Adrenal gland (tissue), 12 donors: ENCODE data around the gene ARHGAP6. TPM values are rescaled to one million over a fixed set of nuclear protein-coding genes. Genes with fewer than 3 reads are reported as not detected.

ENCODE experiments used
- DNase-seq, 7 donors: peaks; one replicate each; pipeline ENCODE4 v3.0.0-alpha.2; 2019 to 2020
- H3K27ac ChIP-seq, 5 donors: fragments of 200-600 bp; sonication (generic) in 4 of 5; 1 replicate in 3 of 5; 2 replicates in 2 of 5; pipeline versions ENCODE4 v1.5.1 to v1.8.0; 2016 to 2020; ENCODE audit warnings: mild to moderate bottlenecking in 1 of 5
- H3K27me3 ChIP-seq: fragments of 200-600 bp; 2 replicates; pipeline ENCODE4 v1.8.0; 2021
- H3K36me3 ChIP-seq, 2 donors: fragments of 200-600 bp; replicated peaks in 1 of 2; 1 replicate in 1 of 2; 2 replicates in 1 of 2; pipeline versions ENCODE4 v1.5.1 to v1.8.0; 2018 to 2022
- H3K4me1 ChIP-seq, 2 donors: fragments of 200-600 bp; replicated peaks in 1 of 2; 1 replicate in 1 of 2; 2 replicates in 1 of 2; pipeline versions ENCODE4 v1.5.1 to v1.8.0; 2018 to 2021
- H3K4me3 ChIP-seq, 4 donors: fragments of 200-600 bp; sonication (generic) in 3 of 4; one replicate each; pipeline ENCODE4 v1.5.1; 2016 to 2018
- H3K9me3 ChIP-seq, 3 donors: fragments of 200-600 bp; sonication (generic) in 1 of 3; replicated peaks in 1 of 3; 1 replicate in 2 of 3; 2 replicates in 1 of 3; pipeline versions ENCODE4 v1.5.1 to v1.8.0; 2016 to 2021
- POLR2A ChIP-seq, 2 donors: fragments of 450-650 bp; IDR thresholded peaks; one replicate each; pipeline ENCODE4 v1.6.1; 2017; ENCODE audit warnings: antibody characterized with exemption in 2 of 2, mild to moderate bottlenecking in 2 of 2, moderate library complexity in 1 of 2
- WGBS, 4 donors: extraction: QIAGEN DNeasy Blood & Tissue Kit in 2 of 4; methylation state at CpG; one replicate each; pipeline versions ENCODE4 v1.1.5 to v1.1.7; 2013 to 2017; 5-methylcytosine and 5-hydroxymethylcytosine counted together
- intact Hi-C, 2 donors: fragments of 100-400 bp; cut with DNase I; formaldehyde crosslinking; loops; one replicate each; pipeline versions ENCODE4 v1.14.1 to v1.15.0; 2022 to 2023
- polyA plus RNA-seq, 3 donors: library from polyadenylated mRNA; stranded (reverse); fragments of 200-250 nt in 2 of 3; fragments of 350-450 nt in 1 of 3; fragmentation: Illumina TruSeq in 1 of 3; extraction: RNeasy Lipid Tissue Mini Kit (QIAGEN cat#74804) in 1 of 3; gene quantifications; one replicate each; pipeline ENCODE4 v1.2.3, GENCODE V29; 2013 to 2014
- total RNA-seq, 9 donors: library from RNA; depleted of rRNA in 4 of 9; stranded (reverse); fragments of >200 nt in 4 of 9; fragments of 120-200 nt in 1 of 9; fragmentation: NEBNext Ultra II Directional in 1 of 9; extraction: Animal tissue kit (Norgen Biotek cat#: 25700) in 1 of 9; gene quantifications; one replicate each; pipeline versions ENCODE4 v1.1.0 to v1.2.4, GENCODE V29; 2013 to 2023
- TF ChIP-seq, protein P1 (sequence below), 6 experiments: fragments of 450-650 bp in 4 of 6; fragments of 200-600 bp in 2 of 6; sonication (generic) in 1 of 6; IDR thresholded peaks; 1 replicate in 5 of 6; 2 replicates in 1 of 6; pipeline versions ENCODE4 v1.5.1 to v1.8.0; 2016 to 2021; ENCODE audit warnings: antibody characterized with exemption in 6 of 6, mild to moderate bottlenecking in 2 of 6, moderate library complexity in 1 of 6
- donor health status: healthy with polysubstance abuse.
- donor health status: Bipolar disorder and iron deficiency.
- donor health status: DM: yes; HTN: yes; CAD: no.
- donor health status: DM: no; HTN: no; CAD: no.
- donor health status: DM: no; HTN: no; CAD: no.
- donor health status: DM: yes; HTN: yes; CAD: no.

The ARHGAP6 gene
- total and polyA plus RNA-seq, 12 donors, result 0.78 to 4.2 (median 2.7) TPM

DNA sequence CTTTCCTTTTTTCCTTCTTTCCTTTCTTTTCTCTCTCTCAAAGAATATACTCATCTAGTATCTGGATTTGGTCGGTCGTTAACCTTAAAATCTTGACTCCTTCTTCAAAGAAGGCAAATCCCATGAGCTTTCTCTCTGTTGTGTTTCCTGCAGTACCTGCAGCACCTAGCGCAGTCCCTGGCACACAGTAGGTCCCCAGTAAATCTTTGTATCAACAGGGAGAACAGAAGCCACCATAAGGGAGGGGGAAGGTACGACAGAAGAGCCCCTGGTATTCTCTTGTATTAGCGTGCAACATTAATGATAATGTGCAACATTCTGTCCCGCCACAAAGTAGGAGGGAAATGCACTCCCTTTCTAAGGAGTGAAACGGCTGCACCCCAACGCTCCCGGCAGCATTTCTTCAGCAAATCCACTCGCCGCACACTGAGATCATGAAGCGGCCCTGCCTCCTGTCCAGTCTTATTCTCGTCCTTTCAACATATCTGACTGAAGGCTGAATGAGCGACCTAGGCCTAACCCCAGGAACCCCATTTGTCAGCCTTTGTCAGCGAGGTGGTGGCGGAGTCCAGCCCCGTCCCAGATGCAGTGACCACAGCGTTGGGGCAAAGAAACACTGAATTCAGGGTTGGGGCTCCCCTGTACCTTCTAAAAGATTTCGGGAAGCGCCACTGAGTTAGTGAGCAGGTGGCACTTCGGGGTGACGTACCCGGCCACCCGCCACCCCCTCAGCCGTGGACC lies 238.8 kb downstream of the ARHGAP6 start:
- Histone ChIP-seq H3K27ac (peak overlapping the region in 2 of 5 donors; percentile 13 to 65), H3K36me3 (no peaks in the 10 kb centered on the region), H3K4me1 (no peaks in the 10 kb centered on the region), H3K9me3 (no peaks in the 10 kb centered on the region), H3K4me3 (peak overlapping the region in 1 of 4 donors; percentile 47), H3K27me3 (peaks cover 15% of the 10 kb centered on the region)
- intact Hi-C loops, result no loop called here
- peak in 2 of 7 donors; percentile 1 to 17 for DNase-seq
- WGBS, 4 donors, result 22 to 52% (median 34%) methylated on average over 12 to 25 of the region's 25 CpGs
- TF ChIP-seq POLR2A (IDR thresholded peaks at IDR 0.05), result no peak
- TF ChIP-seq, protein P1, sequence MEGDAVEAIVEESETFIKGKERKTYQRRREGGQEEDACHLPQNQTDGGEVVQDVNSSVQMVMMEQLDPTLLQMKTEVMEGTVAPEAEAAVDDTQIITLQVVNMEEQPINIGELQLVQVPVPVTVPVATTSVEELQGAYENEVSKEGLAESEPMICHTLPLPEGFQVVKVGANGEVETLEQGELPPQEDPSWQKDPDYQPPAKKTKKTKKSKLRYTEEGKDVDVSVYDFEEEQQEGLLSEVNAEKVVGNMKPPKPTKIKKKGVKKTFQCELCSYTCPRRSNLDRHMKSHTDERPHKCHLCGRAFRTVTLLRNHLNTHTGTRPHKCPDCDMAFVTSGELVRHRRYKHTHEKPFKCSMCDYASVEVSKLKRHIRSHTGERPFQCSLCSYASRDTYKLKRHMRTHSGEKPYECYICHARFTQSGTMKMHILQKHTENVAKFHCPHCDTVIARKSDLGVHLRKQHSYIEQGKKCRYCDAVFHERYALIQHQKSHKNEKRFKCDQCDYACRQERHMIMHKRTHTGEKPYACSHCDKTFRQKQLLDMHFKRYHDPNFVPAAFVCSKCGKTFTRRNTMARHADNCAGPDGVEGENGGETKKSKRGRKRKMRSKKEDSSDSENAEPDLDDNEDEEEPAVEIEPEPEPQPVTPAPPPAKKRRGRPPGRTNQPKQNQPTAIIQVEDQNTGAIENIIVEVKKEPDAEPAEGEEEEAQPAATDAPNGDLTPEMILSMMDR (IDR thresholded peaks at IDR 0.05), result no peak

DNA sequence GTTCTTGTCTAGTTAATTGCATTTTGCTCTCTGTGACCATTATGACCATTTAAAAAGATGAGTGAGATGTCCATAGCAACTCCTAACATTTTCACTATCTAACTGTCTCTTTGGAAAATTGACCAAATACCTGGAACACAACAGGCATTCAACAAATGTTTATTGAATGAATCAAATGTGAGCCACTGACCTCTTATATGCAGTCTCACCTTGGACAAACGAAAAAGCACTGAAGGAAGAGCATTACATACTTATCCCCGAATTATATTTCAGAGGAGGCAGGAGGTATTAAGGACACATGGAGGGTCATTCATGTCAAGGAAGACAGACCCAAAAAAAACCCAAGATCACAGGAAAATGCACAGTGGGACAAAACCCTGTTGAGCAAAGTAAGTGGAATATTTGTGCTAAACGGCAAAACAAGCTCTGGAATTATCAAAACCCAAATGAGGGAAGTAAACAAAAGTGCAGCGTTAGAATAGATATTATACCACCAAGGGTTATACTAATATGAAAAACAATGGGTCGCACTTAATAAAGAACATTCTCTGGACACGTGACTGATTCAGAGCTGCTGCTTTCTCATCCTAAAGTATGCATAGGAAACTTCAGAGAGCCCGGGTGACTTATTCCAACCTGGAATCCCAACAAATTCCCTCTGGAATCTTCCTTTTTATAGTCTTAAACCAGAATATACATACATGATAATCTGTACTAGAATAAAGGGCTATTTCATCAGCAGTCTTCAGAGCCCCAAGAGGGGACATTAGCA lies 240.6 kb downstream of the ARHGAP6 start:
- no peak for DNase-seq
- no peak for TF ChIP-seq POLR2A (IDR thresholded peaks at IDR 0.05)
- TF ChIP-seq, protein P1 (IDR thresholded peaks at IDR 0.05), result no peak
- WGBS, 4 donors, result 55 to 77% (median 67%) methylated on average over 7 of the region's 7 CpGs
- intact Hi-C loops, result no loop called here
- Histone ChIP-seq H3K4me1 (no peaks in the 10 kb centered on the region), H3K27me3 (peaks cover 11% of the 10 kb centered on the region), H3K27ac (no peak overlapping the region), H3K36me3 (no peaks in the 10 kb centered on the region), H3K9me3 (no peaks in the 10 kb centered on the region), H3K4me3 (no peak overlapping the region)

DNA sequence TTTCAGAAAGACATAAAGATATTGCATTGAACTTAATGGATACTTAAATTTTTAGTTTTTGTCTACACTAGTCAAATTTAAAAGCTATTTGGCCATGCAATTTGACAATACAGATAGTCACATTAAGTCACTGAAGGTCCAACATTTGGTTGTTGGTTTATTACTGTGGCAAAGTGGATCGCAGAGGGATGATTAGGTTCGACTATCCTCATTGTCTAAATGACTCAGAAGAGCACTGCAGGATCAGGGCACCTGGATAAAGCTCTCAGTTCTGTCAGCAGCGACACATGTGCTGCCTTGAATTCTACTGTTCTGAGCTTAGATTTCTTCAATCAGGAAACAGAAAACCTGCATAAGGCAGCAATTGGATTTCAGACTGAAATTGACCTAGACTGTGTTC lies 241.8 kb downstream of the ARHGAP6 start:
- WGBS, 4 donors, result 61 to 89% (median 75%) methylated on average over 3 of the region's 3 CpGs
- Histone ChIP-seq H3K27me3 (peaks cover 11% of the 10 kb centered on the region), H3K4me3 (no peak overlapping the region), H3K36me3 (no peaks in the 10 kb centered on the region), H3K27ac (peak overlapping the region in 1 of 5 donors; percentile 51), H3K4me1 (no peaks in the 10 kb centered on the region), H3K9me3 (no peaks in the 10 kb centered on the region)
- TF ChIP-seq, protein P1 (IDR thresholded peaks at IDR 0.05), result no peak
- no peak for TF ChIP-seq POLR2A (IDR thresholded peaks at IDR 0.05)
- DNase-seq, result no peak
- intact Hi-C loops, result no loop called here

DNA sequence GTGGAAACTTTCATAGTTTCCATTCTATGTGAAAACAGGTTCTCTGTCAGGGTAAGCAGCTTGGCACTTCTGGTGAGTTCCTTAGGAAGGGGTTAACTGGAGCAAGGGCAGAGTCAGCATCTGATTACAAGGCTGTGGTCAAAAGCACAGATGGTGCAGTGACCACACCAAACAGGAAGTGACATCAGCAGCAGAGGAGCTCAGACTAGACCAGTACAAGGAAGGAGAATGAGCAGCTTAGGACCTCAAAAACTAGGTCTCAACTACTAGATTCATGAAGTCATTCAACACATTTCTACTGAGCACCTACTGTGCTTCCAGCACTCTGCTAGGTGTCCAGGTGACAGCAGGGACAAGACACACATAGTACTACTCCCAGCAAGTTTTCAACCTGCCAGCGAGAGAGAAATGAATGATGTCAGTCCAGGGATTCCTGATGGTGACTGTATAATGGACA lies 242.3 kb downstream of the ARHGAP6 start:
- 85 to 100% (median 94%) methylated on average over 1 of the region's 1 CpG for WGBS, 4 donors
- peak in 5 of 7 donors; percentile 17 to 39 (median 26) for DNase-seq
- peaks cover 10% of the 10 kb centered on the region for H3K27me3 ChIP-seq
- no peaks in the 10 kb centered on the region for H3K4me1 ChIP-seq
- intact Hi-C loops, result no loop called here
- H3K36me3 ChIP-seq, result no peaks in the 10 kb centered on the region
- H3K27ac ChIP-seq, result peak overlapping the region in 1 of 5 donors; percentile 51
- H3K9me3 ChIP-seq, result no peaks in the 10 kb centered on the region
- H3K4me3 ChIP-seq, result no peak overlapping the region
- TF ChIP-seq, protein P1 (IDR thresholded peaks at IDR 0.05), result no peak
- no peak for TF ChIP-seq POLR2A (IDR thresholded peaks at IDR 0.05)
